Motor neuron (in vitro differentiated cells): Measurements from ENCODE around the gene SLC39A8. TPM values are rescaled to one million over a fixed set of nuclear protein-coding genes. Genes with fewer than 3 reads are reported as not detected.
A peak's percentile ranks its signal among the peaks of the same experiment; 100 is the strongest.
"Not testable (repeated sequence)": the region's sequence is repeated elsewhere in the genome, so short reads cannot be mapped to it uniquely, and the experiment has no call there.

Experiments
- ATAC-seq, 8 experiments: fragments of 200-7000 bp; cut with Tn5 transposase; replicated peaks in 6 of 8; 2 replicates each; pipeline ENCODE4 v1.8.0; 2021; ENCODE audit warnings: mild to moderate bottlenecking in 8 of 8, moderate library complexity in 8 of 8
- H3K27ac ChIP-seq, 2 donors: fragments of 250-450 bp; sonication (Bioruptor Pico); 2 replicates each; pipeline ENCODE4 v1.9.0; 2021; ENCODE audit warnings: antibody characterized with exemption in 2 of 2, mild to moderate bottlenecking in 2 of 2, moderate library complexity in 1 of 2
- H3K4me1 ChIP-seq, 2 donors: fragments of 250-450 bp; sonication (Bioruptor Pico); replicated peaks in 1 of 2; 2 replicates each; pipeline ENCODE4 v1.6.1; 2021; ENCODE audit warnings: antibody characterized with exemption in 2 of 2, mild to moderate bottlenecking in 2 of 2, moderate library complexity in 1 of 2
- H3K4me3 ChIP-seq, 5 donors: fragments of 250-450 bp; sonication (Bioruptor Pico); 2 replicates each; pipeline ENCODE4 v1.9.0; 2021; ENCODE audit warnings: antibody characterized with exemption in 5 of 5, mild to moderate bottlenecking in 5 of 5, moderate library complexity in 4 of 5
- WGBS, 10 experiments: fragments of 450-650 bp; shearing (Covaris generic); methylation state at CpG; one replicate each; pipeline ENCODE4 v1.0.0; 2022; 5-methylcytosine and 5-hydroxymethylcytosine counted together
- in situ Hi-C, 9 experiments: fragments of 400-800 bp; cut with MboI; loops; one replicate each; pipeline ENCODE4 v1.15.0; 2021; ENCODE audit warnings: low sequenced_read_pairs in 9 of 9, low pct_unique_long_range_greater_than_20kb in 2 of 9; ENCODE audit not compliant: unreplicated experiment in 9 of 9
- total RNA-seq, 8 experiments: library from RNA; unstranded; fragments of 300-600 nt; gene quantifications; 2 replicates each; pipeline versions ENCODE4 v1.2.3 to v1.2.4, GENCODE V29; 2022

Gene SLC39A8
- total RNA-seq, 8 experiments from 2014 or later = 1.2 to 235 (median 3.0) TPM

GRCh38 chr4:102268355-102268754 is 76.9 kb downstream of the SLC39A8 start:
- Histone ChIP-seq H3K4me1 (no peaks in the 10 kb centered on the region), H3K4me3 (no peak overlapping the region), H3K27ac (no peak overlapping the region)
- ATAC-seq = peak in 2 of 8 experiments; percentile 63 to 71
- in situ Hi-C loops = no loop called here

DNA sequence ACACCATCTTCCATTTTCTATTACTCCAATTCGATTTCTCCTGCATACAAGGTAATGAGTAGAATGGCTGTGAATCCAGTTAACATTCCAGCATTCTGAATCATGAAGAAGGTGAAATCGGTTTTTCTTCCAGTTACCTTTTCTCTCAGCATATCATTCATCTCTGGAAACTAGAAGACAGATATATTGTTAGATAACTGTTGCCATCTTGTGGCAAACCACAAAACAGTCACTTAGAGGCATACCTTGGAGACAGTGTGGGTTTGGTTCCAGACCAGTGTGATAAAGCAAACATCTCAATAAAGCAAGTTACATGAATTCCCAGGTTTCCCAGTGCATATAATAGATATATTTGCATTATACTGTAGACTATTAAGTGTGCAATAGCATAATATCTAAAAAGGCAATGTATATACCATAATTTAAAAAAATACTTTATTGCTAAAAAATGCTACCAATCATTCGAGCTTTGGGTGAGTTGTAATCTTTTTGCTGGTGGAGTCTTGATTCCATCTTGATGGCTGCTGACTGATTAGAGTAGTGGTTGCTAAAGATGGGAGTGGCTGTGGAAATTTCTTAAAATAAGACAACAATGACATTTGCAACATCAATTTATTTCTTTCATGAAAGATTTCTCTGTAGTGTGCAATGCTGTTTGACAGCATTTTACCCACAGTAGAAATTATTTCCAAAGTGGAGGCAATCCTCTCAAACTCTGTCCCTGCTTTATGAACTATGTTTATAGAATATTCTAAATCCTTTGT is 82.1 kb downstream of the SLC39A8 start:
- ATAC-seq = peak; percentile 81 to 95 (median 89)
- in situ Hi-C loops = no loop called here
- Histone ChIP-seq H3K27ac (no peak overlapping the region), H3K4me1 (peaks cover 0 to 4% of the 10 kb centered on the region in 2 donors), H3K4me3 (no peak overlapping the region)
- WGBS, 10 experiments = 14 to 100% (median 43%) methylated on average over 1 to 3 of the region's 3 CpGs; no CpG with 5 or more reads in 1 of the 10 experiments

DNA sequence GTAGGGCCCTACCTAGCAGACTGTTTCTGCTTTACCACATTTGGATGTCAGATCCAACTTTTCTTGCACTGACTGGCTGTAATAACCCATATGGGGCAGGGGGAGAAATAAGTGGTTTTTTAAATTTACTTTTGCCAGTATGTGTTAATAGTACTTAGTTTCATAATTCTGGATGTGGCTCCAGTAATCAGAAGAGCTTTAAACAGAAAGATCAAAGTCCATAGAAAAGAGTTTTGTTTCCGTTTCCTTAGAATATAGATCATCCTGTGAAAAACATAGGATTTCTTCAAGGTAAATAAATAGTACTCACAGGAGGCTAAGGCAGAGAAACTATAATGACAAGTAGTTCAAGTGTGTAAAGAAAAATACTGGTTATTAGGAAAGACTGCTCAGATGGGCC is 85.6 kb downstream of the SLC39A8 start:
- H3K27ac ChIP-seq = no peak overlapping the region
- in situ Hi-C loops = no loop called here
- H3K4me3 ChIP-seq = no peak overlapping the region
- H3K4me1 ChIP-seq = peaks cover 0 to 4% of the 10 kb centered on the region in 2 donors
- no peak for ATAC-seq
- 0 to 100% (median 100%) methylated on average over 1 of the region's 1 CpG; no CpG with 5 or more reads in 2 of the 10 experiments for WGBS, 10 experiments

DNA sequence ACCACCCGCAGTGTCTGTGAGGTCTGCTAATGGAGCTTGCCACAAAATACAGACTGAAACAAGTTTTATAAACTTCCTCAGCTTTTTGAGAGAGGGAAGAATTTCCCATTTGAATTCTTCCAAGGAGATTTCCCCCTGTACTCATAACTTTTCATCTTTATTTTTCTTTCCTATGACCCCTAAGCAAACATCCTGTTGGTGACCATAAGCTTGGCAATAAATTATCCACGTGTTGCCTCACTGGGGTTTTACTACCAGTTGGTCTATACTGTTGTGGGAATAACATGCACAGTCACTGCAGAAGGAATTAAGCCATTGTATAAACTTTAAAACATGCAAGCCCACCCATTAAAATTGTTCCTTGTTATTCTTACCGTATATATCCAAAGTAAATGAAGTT is 86.2 kb downstream of the SLC39A8 start:
- WGBS, 10 experiments = 21 to 100% (median 78%) methylated on average over 1 to 3 of the region's 3 CpGs; no CpG with 5 or more reads in 2 of the 10 experiments
- ATAC-seq = no peak
- Histone ChIP-seq H3K27ac (no peak overlapping the region), H3K4me1 (peaks cover 0 to 4% of the 10 kb centered on the region in 2 donors), H3K4me3 (no peak overlapping the region)
- in situ Hi-C loops = no loop called here

- Histone ChIP-seq H3K4me3 (no peak overlapping the region), H3K27ac (no peak overlapping the region), H3K4me1 (no peaks in the 10 kb centered on the region)
- in situ Hi-C loops = no loop called here
- WGBS, 10 experiments = 30 to 100% (median 95%) methylated on average over 1 to 3 of the region's 3 CpGs; no CpG with 5 or more reads in 1 of the 10 experiments
- no peak for ATAC-seq
These were observed 89.0 kb downstream of the SLC39A8 start for GRCh38 chr4:102256321-102256720.

DNA sequence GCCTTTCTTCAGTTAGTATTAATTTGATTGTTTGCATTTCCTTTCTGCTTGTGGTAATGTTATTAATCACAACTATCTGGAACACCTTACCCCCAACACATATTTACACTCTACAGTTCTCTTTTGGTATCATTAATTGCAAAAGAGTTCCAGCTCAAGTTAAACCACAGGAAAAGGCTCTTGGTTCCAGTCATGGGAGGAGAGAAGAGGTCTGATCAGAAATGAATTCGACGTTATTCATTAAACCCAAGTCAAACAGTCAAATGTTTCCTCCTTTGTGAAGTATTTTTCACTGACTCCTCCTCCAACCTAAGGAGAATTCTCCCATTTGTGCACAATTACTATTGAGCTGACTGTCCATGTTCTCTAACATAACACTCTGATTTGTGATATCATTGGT is 91.4 kb downstream of the SLC39A8 start:
- in situ Hi-C loops = no loop called here
- Histone ChIP-seq H3K4me3 (no peak overlapping the region), H3K4me1 (no peaks in the 10 kb centered on the region), H3K27ac (no peak overlapping the region)
- WGBS, 10 experiments = 38 to 100% (median 97%) methylated on average over 1 to 2 of the region's 2 CpGs; no CpG with 5 or more reads in 4 of the 10 experiments
- ATAC-seq = no peak

- H3K4me1 ChIP-seq = no peaks in the 10 kb centered on the region
- no peak overlapping the region for H3K4me3 ChIP-seq
- WGBS, 10 experiments = 29 to 94% (median 82%) methylated on average over 1 to 2 of the region's 2 CpGs; no CpG with 5 or more reads in 4 of the 10 experiments
- in situ Hi-C loops = no loop called here
- ATAC-seq = peak in 1 of 8 experiments; percentile 48
- H3K27ac ChIP-seq = no peak overlapping the region
These were observed 93.1 kb downstream of the SLC39A8 start for GRCh38 chr4:102252171-102252570.

GRCh38 chr4:102250341-102250740 is 94.9 kb downstream of the SLC39A8 start:
- 67 to 100% methylated on average over 1 to 3 of the region's 26 CpGs; no CpG with 5 or more reads in 8 of the 10 experiments for WGBS, 10 experiments
- H3K4me1 ChIP-seq = no peaks in the 10 kb centered on the region
- ATAC-seq = no peak
- no peak overlapping the region for H3K4me3 ChIP-seq
- in situ Hi-C loops = no loop called here
- H3K27ac ChIP-seq = no peak overlapping the region

GRCh38 chr4:102247041-102247440 is 98.2 kb downstream of the SLC39A8 start:
- H3K27ac ChIP-seq = no peak overlapping the region
- in situ Hi-C loops = no loop called here
- ATAC-seq = no peak
- H3K4me3 ChIP-seq = no peak overlapping the region
- no peaks in the 10 kb centered on the region for H3K4me1 ChIP-seq
- 9 to 100% (median 60%) methylated on average over 1 of the region's 1 CpG; no CpG with 5 or more reads in 3 of the 10 experiments for WGBS, 10 experiments

GRCh38 chr4:102246416-102246815 is 98.9 kb downstream of the SLC39A8 start:
- in situ Hi-C loops = no loop called here
- WGBS, 10 experiments = 30 to 83% (median 70%) methylated on average over 1 to 4 of the region's 4 CpGs

GRCh38 chr4:102244878-102245535 is 100.3 kb downstream of the SLC39A8 start:
- in situ Hi-C loops = no loop called here
- no peak for ATAC-seq
- Histone ChIP-seq H3K4me3 (no peak overlapping the region), H3K4me1 (no peaks in the 10 kb centered on the region), H3K27ac (no peak overlapping the region)
- WGBS, 10 experiments = 90% methylated on average over 6 of the region's 23 CpGs; no CpG with 5 or more reads in 9 of the 10 experiments

More at GRCh38 chr4:102246416-102246815, 98.9 kb downstream of the SLC39A8 start:
- H3K27ac ChIP-seq = no peak overlapping the region
- no peaks in the 10 kb centered on the region for H3K4me1 ChIP-seq
- no peak overlapping the region for H3K4me3 ChIP-seq
- no peak for ATAC-seq

DNA sequence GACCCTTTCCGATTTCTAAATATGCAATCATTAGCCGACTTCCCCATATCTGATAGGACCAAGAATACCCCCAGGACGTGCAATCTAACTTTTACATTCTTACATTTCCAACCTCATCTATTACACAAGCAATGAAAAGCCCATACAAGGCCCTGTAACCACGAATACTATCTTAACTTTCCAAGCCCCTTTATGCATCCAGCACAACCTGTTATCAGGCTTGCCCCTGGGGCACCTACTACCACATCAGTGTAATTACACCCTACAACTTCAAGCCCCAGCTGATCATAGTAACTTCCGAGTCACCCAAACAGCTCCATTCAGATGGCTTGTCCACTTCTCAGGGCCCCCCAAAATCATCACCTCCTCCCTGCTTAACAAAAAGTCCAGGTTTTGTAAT is 102.0 kb downstream of the SLC39A8 start:
- H3K4me1 ChIP-seq, H3K27ac ChIP-seq, in situ Hi-C loops, ATAC-seq, H3K4me3 ChIP-seq: not testable (repeated sequence)
- WGBS, 10 experiments = 20 to 81% (median 50%) methylated on average over 1 to 5 of the region's 5 CpGs; no CpG with 5 or more reads in 3 of the 10 experiments

DNA sequence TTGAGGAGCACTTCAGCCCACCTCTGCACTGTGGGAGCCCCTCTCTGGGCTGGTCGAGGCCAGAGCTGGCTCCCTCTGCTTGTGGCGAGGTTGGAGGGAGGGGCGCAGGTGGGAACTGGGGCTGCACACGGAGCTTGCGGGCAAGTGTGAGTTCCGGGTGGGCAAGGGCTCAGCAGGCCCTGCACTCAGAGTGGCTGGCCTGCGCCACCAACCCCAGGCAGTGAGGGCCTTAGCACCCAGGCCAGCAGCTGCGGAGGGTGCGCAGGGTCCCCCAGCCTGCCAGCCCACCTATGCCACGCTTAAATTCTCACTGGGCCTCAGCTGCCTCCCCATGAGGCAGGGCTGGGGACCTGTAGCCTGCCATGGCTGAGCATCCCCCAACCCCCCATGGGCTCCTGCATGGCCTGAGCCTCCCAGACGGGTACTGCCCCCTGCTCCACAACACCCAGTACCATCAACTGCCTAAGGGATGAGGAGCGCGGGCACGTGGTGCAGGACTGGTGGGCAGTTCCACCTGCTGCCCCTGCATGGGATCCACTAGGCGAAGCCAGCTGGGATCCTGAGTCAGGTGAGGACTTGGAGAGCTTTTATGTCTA is 110.9 kb downstream of the SLC39A8 start:
- no peak for ATAC-seq
- H3K4me3 ChIP-seq = no peak overlapping the region
- 100% methylated on average over 1 of the region's 15 CpGs; no CpG with 5 or more reads in 9 of the 10 experiments for WGBS, 10 experiments
- in situ Hi-C loops = no loop called here
- H3K27ac ChIP-seq = no peak overlapping the region
- H3K4me1 ChIP-seq = no peaks in the 10 kb centered on the region
